HK-2 (cell line): Measurements from ENCODE around the gene ACKR2.

Source experiments
- DNase-seq: peaks from one replicate; pipeline ENCODE4 v3.0.0-alpha.2; 2018; ENCODE audit not compliant: unreplicated experiment

ACKR2 gene

DNA sequence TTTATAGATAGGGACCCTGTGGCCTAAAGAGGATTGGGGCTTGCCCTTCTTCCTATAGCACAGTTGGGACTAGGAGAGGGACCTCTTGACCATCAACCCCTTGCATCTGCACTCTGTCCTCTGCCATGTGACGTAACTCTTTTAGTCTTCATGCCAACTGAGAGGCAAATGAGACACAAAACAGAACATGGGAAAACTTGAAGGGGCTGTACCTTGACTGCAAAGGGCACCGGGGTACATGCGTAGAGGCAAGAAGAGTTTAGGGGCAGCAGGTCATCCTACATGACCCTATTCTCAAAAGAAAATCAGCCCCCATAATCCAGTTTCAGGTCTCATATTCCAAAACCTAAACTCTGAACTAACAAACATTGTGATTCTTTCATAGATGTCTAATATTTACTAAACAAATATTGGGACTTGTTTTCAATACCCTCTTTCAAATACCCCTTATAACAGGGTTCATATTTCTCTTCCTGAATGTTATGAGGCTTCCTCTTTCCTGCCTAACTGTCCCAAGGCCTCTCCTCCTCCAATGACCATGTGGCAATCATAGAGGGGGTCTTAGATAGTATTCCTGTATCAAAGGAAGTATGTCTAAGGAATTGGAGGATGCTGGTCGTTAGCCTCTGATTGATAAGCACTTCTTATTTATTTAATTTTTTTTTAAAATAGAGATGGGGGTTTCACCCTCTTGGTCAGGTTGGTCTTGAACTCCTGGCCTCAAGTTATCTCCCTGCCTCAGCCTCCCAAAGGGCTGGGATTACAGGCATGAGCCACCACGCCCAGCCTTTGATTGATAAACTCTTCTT lies 20.6 kb downstream of the ACKR2 start:
- DNase-seq: no peak

DNA sequence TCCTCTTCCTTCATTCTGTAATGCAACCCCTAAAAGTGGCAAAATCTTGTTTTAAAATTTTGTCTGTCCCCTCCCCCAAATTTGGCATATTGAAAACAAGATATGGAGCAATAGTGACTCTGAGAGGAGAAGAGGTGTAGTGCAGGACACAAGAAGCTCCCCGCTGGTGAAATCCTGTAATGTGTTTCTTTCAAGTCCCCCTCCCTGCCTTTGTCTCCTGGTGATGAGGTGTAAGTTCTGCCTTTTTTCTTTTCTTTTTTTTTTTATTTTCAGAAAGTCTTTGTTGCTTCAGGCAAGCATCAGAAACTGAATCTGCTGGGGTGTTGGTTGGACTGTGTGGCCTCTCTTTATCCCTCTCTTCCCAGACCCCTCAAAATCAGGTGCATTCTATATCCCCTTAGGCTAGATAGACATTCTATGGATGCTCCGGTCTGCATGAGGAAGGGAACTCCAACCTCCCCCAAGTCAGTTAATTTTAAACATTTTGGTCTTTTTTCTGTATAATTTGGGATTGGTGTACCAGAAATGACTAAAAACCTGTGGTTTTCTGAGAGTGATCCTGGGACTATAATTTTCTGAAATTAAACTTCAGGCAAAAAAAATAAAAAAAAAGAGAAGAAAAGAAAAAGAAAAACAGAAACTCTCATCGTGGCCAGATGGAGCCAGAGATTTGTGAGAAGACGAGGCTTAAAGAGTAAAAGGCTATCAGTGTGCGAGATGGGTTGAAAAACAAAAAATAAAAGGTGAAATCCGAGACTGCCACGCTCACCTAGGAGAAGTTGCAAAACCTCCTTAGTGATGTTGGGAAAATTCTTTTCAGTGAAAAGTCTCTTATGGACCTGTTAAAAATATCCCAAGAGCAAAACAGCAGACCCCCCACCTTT lies 21.4 kb downstream of the ACKR2 start:
- no peak for DNase-seq

DNA sequence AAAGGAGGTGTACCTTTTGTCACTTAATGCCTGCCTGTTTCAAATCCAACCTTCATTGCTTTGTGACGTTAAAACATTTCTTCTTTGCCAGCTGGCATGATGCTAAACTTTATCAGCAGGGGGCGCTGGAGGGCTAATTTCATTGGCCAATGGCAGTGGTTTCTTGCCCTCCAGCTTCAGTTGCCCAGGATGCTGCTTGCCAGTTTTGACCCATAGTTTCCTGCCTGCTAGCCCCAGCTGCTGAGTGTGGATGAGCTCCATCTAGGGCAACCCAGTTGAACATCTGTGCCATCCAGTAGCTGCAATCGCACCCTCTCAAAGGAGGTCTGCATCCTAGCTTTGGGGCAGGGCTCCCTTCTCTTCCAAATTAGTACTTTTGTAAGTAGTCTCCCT lies 22.1 kb downstream of the ACKR2 start:
- peak; percentile 63 for DNase-seq

DNA sequence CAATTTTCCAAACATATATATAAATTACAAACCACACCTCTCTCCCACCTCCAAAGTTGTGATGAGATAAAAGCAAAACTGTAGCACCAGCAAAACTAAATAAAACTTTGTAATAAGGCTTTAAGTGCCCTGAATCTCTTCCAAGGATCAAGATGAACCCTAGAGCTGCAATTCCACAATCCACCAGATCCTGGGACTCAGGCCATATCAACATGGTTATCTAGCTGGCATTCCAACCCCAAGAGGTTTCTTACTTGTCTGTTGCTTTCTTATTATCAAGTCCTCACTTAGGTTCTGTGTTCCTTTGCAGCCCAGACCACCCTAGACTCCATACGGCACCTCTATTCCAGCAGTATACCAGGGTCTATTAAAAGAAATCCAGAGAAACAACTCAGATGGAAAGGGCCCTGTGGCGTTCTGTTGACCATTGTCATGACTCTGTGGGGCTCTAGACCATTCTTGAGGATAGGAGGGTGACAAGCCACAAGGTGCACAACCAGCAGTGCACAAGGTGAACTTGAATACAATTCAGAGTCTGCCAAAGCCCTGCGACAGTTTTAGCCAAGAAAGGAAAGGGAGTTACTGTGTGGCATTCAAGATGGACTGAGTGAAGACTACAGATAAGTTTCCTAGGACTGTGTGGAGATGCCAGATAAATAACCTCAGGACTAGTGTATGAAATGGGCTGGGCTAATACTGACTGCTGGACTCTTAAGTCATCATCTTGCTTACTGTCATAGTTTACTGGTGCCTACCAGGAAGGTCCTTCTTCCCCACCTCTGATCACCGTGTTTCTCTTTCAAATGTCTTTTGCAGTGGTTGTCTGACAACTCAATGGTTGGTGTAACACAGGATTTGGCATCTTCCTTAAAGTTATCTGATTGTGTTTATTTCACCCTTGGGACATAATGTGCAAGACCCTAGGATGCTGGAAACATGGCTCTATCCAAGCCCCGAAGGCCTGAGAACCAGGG lies 27.2 kb downstream of the ACKR2 start:
- DNase-seq: no peak

DNA sequence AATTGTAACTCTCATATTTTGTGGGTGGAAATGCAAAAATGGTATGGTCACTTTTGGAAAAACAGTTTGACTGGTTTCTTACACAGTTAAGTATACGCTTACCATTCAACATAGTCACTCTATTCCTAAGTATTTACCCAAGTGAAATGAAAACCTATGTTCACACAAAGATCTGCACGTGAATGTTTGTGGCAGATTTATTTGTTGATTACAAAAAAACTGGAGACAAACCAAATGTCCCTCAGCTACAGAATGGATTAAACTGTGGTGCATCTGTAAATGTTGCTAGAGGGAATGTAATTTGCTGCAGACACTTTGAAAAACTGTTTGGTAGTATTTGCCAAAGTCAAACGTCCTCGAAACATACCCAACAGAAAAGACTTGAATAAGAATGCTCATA lies 29.3 kb downstream of the ACKR2 start:
- DNase-seq: no peak

DNA sequence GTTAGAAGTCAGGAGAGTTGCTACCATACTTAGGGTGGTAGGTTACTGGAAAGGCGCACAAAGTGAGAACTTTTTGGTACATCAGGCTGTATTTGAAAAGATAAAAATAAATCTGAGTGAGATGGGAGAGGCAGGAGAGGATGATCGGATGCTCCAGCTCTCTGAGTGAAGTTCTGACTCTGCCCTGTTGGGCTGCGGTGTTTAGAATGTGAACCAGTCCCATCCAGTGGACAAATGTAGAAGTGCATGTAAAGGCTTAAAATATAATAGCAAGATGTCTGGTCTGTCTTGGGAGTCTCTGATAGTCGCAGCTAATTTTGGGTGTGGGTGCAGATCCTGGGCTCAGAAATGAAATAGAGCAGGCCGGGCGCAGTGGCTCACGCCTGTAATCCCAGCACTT lies 30.4 kb downstream of the ACKR2 start:
- peak; percentile 22 for DNase-seq

DNA sequence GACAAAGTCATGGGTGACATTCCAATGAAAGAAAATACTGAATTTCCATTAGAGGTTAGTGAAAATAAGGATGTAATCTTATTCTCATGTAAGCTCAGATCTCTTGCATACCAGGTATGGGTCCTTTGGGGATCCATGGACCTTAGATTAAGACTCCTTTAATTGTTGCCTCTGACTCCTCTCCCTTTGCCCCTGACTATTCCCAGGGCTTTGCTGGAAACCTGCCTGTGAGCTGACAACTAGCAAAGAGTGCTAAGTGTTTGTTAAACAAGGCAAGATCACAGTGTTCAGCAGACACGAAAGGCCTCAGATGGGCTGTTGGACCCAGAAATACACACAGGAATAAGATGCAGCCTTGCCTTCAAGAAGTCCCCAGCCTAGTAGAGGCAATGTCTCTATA lies 32.1 kb downstream of the ACKR2 start:
- DNase-seq: no peak

DNA sequence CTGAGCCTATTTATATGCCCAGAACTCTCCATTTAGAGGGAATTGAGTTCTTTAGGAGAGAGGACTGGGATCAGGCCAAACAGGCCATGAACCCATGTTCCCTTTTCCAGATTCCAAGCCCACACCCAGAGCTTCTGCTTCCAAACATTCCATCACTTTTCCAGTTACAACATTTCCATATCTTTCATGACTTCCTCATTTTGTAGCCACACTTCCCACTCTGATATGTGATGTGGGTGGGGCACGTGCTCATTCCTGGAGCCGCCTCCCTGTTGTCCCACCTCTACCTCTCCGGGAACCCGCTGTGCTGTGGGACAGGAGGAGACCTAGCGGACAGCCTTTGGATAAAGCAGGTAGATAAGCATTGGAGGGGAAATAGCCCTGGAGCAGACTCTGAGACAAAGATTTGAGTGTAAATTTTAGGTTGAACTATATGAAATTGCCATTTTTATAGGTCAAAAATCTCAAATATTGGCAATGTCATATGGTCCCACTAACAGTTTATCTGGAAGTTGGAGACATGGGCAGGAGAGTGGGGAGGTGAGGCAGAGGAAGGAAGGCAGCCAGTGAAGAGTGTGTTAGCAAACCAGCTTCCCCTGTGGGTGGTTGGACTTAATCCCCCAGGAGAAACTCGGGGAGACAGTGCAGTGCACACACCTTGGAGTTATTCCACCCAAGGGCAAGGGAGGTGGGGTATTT lies 34.6 kb downstream of the ACKR2 start:
- no peak for DNase-seq

DNA sequence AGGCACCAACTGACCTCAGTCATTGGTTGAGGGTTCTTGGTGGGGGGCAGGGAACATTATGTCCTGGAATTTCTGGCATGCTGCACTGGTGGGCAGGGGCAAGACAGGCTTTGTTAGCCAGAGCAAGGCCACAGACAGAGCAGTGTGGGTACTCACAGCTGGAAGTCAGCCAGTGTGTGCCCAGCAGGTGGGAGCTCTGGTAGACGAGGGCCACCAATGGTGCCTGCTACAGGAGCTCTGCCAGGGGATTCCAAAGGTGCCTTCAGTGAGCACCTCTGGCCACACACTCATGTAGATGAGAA lies 35.1 kb downstream of the ACKR2 start:
- DNase-seq: no peak

DNA sequence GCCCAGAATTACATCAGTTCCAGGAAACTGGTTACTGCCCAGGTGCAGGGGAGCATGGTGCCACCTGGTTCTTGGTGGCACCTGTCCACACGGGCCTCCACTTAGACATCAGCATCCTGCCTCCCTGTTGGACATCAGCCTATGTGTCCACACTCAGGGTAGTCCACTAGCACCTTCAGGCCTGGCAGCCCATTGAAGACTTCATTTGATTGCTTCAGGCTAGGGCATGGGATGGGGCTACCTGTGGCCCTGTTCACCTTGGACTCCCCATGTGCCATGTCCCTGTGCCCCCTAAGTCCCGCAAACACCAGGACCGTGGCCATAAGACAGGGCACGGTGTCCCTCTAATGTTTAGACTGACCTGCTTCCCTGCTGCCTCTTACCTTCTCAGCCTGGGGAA lies 35.6 kb downstream of the ACKR2 start:
- no peak for DNase-seq

DNA sequence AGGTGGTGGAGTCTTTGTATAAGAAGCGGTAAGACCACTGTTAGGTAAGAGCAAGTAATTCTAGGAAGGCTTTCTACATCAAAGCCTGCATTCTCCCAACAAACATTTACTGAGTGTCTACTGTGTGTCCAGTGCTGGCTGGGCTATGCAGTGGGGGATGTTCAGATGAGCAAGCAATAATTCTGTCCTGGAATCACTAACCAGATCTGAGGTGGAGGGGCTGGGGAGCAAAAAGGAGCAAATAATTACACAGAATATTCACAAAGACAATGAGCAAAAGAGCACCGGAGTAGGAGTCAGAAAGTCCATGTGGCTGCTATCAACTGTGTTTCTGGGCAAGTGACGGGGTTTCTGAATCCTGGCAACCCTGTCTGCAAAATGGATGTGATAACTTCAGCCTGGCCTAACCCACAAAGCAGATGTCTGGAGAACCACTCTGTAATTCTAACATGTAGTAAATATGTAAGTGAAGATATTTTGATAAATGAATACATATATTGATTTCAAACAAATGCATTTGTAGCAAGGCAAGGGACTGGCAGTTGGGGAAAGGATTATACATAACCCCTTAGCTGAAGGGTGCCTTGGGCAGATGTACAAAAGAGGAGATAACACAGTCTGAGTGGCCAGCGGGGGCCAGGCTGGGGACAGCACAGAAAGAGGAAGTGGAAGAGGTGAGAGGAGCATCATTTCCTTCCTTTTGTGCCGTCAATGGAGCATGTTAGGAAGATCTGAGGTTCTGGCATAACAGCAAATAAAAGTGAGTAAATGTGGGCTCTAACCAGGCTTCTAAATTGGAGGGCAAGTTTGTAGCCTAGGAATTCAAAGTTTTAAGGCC lies 37.7 kb downstream of the ACKR2 start:
- no peak for DNase-seq

DNA sequence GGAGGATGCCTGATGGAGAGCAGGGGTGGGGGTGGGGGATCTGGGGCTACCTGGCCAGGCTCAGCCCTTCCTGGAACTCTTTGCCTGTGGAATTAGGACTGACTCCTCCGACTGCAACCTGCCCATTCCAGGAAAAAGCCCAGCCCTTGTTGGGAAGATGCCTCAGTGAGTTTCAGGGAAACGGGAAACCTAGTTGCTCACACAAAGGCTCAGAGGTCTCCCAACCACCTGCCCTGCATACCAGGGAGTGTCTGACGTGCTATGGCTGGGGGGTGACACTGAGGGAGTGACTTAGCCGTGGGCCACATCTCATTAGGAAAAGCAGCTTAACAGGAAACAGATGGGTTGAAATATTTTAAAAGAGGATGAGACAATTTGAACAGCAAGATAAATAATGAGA lies 38.5 kb downstream of the ACKR2 start:
- no peak for DNase-seq

DNA sequence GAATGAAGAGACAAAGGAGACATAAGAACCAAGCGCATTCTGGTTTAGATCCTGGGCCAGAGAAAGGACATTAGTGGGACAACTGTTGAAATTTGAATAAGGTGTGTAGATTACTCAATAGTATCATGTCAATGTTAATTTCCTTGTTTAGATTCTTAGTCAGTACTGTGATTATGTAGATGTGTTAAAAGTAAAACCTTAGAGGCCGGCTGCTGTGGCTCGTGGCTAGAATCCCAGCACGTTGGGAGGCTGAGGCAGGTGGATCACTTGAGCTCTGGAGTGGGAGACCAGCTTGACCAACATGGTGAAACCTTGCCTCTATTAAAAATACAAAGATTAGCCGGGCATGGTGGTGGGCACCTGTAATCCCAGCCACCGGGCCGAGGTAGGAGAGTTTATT lies 39.8 kb downstream of the ACKR2 start:
- DNase-seq: no peak

DNA sequence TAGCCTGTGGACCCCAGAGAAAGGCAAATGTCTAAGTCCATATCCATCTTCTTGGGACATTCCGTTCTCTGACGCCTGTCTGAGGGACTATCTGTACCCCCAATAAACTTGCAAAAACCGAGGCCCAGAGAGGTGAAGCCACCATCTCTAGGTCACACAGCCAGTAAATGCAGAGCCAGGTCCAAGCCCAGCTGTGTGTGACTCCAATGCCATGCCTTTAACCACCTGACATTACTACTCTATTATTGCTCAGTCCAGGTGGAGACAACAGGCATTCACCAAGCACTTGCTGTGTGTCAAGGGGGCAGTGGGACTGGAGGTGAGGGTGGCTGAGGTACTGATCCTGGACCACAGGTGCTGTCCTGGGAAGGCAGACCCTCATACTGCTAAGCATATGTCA lies 41.0 kb downstream of the ACKR2 start:
- no peak for DNase-seq

DNA sequence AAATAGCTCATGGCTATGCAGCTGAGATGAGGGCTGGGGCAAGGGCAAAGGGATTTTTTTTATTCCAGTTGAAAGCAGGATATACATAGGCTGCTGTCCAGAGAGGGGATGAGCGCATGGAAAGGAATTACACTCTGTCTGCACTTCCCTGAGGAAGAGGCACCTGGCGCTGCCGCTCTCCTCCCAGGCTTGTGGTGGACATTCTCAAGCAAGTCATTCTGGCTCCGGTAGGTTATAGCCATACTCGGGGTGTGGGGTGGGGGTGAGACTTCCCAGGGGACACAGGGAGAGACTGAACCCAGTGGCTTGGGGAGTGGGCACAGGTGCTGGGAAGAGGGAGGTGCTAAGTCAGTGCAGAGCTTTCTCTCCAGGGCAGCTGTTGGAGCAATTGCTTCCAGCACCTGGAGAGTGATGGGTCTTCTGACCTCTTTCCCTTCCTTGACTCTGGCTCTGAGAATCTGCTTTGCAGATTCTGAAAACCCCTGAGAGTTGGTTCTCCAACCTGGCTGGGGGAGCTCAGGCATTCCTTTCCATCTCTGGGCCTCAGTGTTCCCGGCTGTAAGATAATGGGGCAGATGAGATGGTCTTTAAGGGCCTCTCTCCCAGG lies 42.1 kb downstream of the ACKR2 start:
- DNase-seq: no peak

DNA sequence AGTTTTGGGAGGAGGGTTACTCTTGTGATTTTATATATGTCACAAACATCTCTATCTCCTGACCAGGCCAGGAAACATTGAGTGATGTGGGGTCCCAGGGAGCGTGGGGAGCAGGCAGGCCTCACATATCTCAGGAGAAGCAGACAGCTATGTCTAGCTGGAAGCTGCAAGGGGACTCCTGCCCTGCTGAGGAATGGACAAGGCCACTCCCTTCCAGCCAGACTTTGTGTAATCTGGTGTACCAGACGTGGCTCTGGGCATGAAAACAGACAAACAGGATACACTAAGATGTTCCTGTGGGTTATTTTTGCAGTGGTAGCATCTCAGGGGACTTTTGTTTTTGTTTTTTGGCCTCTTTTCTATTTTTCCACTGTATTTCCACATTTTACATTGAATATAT lies 43.2 kb downstream of the ACKR2 start:
- DNase-seq: no peak

DNA sequence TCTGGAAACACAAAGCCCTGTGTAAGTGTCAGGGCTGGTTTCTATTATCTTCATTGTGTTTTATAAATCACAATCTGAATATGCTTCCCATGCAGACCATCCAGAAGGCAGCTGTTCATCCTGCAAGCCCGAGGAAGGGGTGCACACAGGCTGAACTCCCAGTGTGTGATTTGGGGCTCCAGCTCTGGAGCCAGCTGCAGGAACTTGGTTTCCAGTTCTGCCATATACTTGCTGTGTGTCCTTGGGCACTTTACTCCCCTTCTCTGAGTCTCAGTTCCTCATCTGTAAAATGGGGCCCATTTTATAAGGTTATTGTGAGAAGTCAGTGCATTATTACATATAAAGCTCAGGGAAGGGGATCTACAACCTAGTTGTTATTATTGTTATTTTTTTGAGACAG lies 43.8 kb downstream of the ACKR2 start:
- no peak for DNase-seq

DNA sequence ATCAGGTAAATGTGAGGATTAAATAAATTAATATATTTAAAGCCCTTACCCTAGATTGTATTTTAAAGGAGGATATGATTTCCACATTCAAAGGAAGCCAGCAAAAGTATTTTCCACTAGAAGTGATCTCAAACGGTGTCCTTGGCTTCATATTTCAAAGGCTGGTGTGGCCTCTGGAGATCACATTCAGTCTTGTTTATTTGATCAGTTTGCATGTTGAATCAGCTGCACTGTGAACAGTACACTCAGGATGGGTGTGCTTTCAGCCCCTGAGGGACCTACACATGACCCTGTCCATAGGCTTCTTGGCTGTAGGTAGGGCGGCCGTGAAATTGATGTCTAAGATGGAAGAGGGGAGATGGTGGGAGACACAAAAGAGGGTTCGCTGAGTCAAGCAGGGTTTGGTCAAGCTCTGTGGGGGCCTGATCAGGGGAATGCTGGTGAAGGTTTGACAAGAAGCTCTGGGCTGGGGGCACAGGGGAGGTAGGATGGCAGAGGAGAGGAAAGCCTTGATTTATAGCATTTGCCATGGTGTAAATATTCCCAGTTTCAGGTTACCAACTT lies 44.6 kb downstream of the ACKR2 start:
- no peak for DNase-seq

DNA sequence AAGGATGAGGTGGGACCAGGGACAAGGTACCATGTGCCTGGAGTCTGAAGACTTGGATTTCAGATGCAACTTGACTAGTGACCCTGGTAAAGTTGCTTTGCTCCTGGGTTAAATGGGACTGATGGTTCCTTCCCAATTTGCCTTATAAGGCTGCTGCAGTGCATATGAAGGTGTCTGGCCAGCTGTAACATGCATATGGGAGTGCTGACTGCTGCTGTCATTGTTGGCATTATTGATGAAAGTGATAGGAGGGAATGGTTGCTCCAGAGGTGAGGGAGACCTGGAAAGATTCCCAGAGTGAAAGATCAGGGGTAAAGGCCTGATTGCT lies 45.9 kb downstream of the ACKR2 start:
- no peak for DNase-seq
